ENCODE results near the gene DBNL.

The DBNL gene

GRCh38 chr7:44100458-44101302 is 56.2 kb downstream of the DBNL start:
- no peak for DNase-seq

GRCh38 chr7:44101303-44101965 is 56.9 kb downstream of the DBNL start:
- DNase-seq: no peak

GRCh38 chr7:44101966-44102845 is 57.7 kb downstream of the DBNL start:
- no peak for DNase-seq

GRCh38 chr7:44102846-44103565 is 58.5 kb downstream of the DBNL start:
- no peak for DNase-seq

GRCh38 chr7:44103566-44103922 is 59.0 kb downstream of the DBNL start:
- DNase-seq: no peak

GRCh38 chr7:44103923-44104859 is 59.7 kb downstream of the DBNL start, which contains the start of gene AEBP1:
AEBP1 (plus strand) TSS chr7:44104345; CDS start chr7:44104666, 321 bp downstream.
- peak; percentile 46 for DNase-seq

- DNase-seq: peak; percentile 53
Observed at GRCh38 chr7:44104860-44105771, 60.6 kb downstream of the DBNL start.

- DNase-seq: no peak
Observed at GRCh38 chr7:44105832-44106231, 61.3 kb downstream of the DBNL start.

GRCh38 chr7:44106311-44107065 is 62.0 kb downstream of the DBNL start:
- DNase-seq: no peak

GRCh38 chr7:44107116-44107960 is 62.8 kb downstream of the DBNL start:
- no peak for DNase-seq

GRCh38 chr7:44107961-44108767 is 63.7 kb downstream of the DBNL start:
- no peak for DNase-seq

- no peak for DNase-seq
Observed at GRCh38 chr7:44108768-44109750, 64.6 kb downstream of the DBNL start.

GRCh38 chr7:44109991-44110390 is 65.5 kb downstream of the DBNL start:
- no peak for DNase-seq

- no peak for DNase-seq
Observed at GRCh38 chr7:44110719-44111635, 66.5 kb downstream of the DBNL start.

All from retina (tissue), 1 donor.